ENCODE data around the gene WFDC8. TPM values are rescaled to one million over a fixed set of nuclear protein-coding genes. Genes with fewer than 3 reads are reported as not detected.

The WFDC8 gene
- total RNA-seq, 1 donor from 2014 or later = not detected

GRCh38 chr20:45564760-45565276, 14.3 kb downstream of the WFDC8 start:
- TF ChIP-seq CTCF (IDR thresholded peaks at IDR 0.05) = no peak

GRCh38 chr20:45555198-45555597, 23.9 kb downstream of the WFDC8 start:
- ATAC-seq (no peak), DNase-seq (no peak)
- H3K36me3 ChIP-seq = no peaks in the 10 kb centered on the region
- no peaks in the 10 kb centered on the region for H3K27me3 ChIP-seq
- intact Hi-C loops (cut with DNase I) = no loop called here
- TF ChIP-seq CTCF (IDR thresholded peaks at IDR 0.05) = no peak
- no peaks in the 10 kb centered on the region for H3K4me1 ChIP-seq
- no peaks in the 10 kb centered on the region for H3K9me3 ChIP-seq
- H3K27ac ChIP-seq = no peak overlapping the region
- H3K4me3 ChIP-seq = no peak overlapping the region

More at GRCh38 chr20:45564760-45565276, 14.3 kb downstream of the WFDC8 start:
- DNase-seq (no peak), ATAC-seq (no peak)
- Histone ChIP-seq H3K27me3 (peaks cover 9% of the 10 kb centered on the region), H3K4me1 (no peaks in the 10 kb centered on the region), H3K4me3 (no peak overlapping the region), H3K27ac (no peak overlapping the region), H3K9me3 (no peaks in the 10 kb centered on the region), H3K36me3 (no peaks in the 10 kb centered on the region)
- intact Hi-C loops (cut with DNase I) = no loop called here

- no peak for TF ChIP-seq CTCF (IDR thresholded peaks at IDR 0.05)
- H3K9me3 ChIP-seq = no peaks in the 10 kb centered on the region
- H3K36me3 ChIP-seq = no peaks in the 10 kb centered on the region
- ATAC-seq (no peak), DNase-seq (no peak)
- intact Hi-C loops (cut with DNase I) = no loop called here
- no peaks in the 10 kb centered on the region for H3K27me3 ChIP-seq
- no peaks in the 10 kb centered on the region for H3K4me1 ChIP-seq
- no peak overlapping the region for H3K4me3 ChIP-seq
- H3K27ac ChIP-seq = no peak overlapping the region
Observed at GRCh38 chr20:45552456-45552855, 26.6 kb downstream of the WFDC8 start.

GRCh38 chr20:45550765-45551164, 28.3 kb downstream of the WFDC8 start:
- H3K9me3 ChIP-seq = no peaks in the 10 kb centered on the region
- H3K27ac ChIP-seq = no peak overlapping the region
- intact Hi-C loops (cut with DNase I) = no loop called here
- H3K27me3 ChIP-seq = no peaks in the 10 kb centered on the region
- no peak for DNase-seq
- no peaks in the 10 kb centered on the region for H3K4me1 ChIP-seq
- H3K4me3 ChIP-seq = no peak overlapping the region
- no peaks in the 10 kb centered on the region for H3K36me3 ChIP-seq
- no peak for TF ChIP-seq CTCF (IDR thresholded peaks at IDR 0.05)
- no peak for ATAC-seq

- no peak for TF ChIP-seq CTCF (IDR thresholded peaks at IDR 0.05)
- H3K4me1 ChIP-seq = no peaks in the 10 kb centered on the region
- ATAC-seq (no peak), DNase-seq (no peak)
- H3K9me3 ChIP-seq = no peaks in the 10 kb centered on the region
- no peak overlapping the region for H3K4me3 ChIP-seq
- no peaks in the 10 kb centered on the region for H3K36me3 ChIP-seq
- H3K27ac ChIP-seq = no peak overlapping the region
- intact Hi-C loops (cut with DNase I) = loop anchor here (10.0 kb wide), 1 partner anchor 226 kb away; no protein-coding TSS in a partner anchor
- no peaks in the 10 kb centered on the region for H3K27me3 ChIP-seq
Observed at GRCh38 chr20:45548410-45548809, 30.7 kb downstream of the WFDC8 start.

Data from upper lobe of right lung (tissue), 1 donor.